HepG2 (cell line): ENCODE results near the gene RPL37A. TPM values are rescaled to one million over a fixed set of nuclear protein-coding genes. Genes with fewer than 3 reads are reported as not detected.

Experiments used
- ATAC-seq: fragments of 200-7000 bp; cut with Tn5 transposase; 3 replicates; pipeline ENCODE4 v1.9.1; 2020; ENCODE audit warnings: mild to moderate bottlenecking, moderate library complexity
- BruUV-seq: library from RNA; stranded (reverse); fragments of 400-500 nt; replicated peaks from 2 replicates; lab custom pipeline; 2021; lab: Mats Ljungman, UMichigan
- CTCF ChIA-PET: fragments of 300-600 bp; formaldehyde crosslinking; extraction: SDS; loops from one replicate; lab custom pipeline; 2021; ENCODE audit warnings: low total read pairs, inconsistent platforms, low intra/inter-chr PET ratio; lab: Yijun Ruan, JAX
- POLR2A ChIA-PET: fragments of 350-600 bp; sonication (Branson Sonifier 250); formaldehyde crosslinking; loops from one replicate; lab custom pipeline; 2020; ENCODE audit warnings: antibody characterized with exemption, inconsistent platforms; lab: Yijun Ruan, JAX
- DNase-seq: peaks from one replicate; pipeline ENCODE4 v3.0.0-alpha.2; 2015; ENCODE audit warnings: low spot score
- FAIRE-seq: peaks from 3 replicates; lab custom pipeline; 2011; peaks lifted over from hg19 to GRCh38; lab: Jason Lieb, UNC
- H2AFZ ChIP-seq: one replicate; pipeline ENCODE4 v1.6.1; 2011; ENCODE audit warnings: low read length, inconsistent platforms
- H3K27ac ChIP-seq: fragments of 300-600 bp; 3 replicates; pipeline ENCODE4 v1.8.0; 2011; ENCODE audit warnings: mixed run types, mild to moderate bottlenecking, mixed read lengths, low read length, inconsistent platforms; ENCODE audit not compliant: insufficient read depth; ENCODE audit errors: extremely low read length
- H3K27me3 ChIP-seq, 2 experiments: fragments of 200-600 bp in 1 of 2; 2 replicates in 1 of 2; 3 replicates in 1 of 2; pipeline versions ENCODE4 v1.6.0 to v1.8.0; 2011; ENCODE audit warnings: low read length in 2 of 2, mild to moderate bottlenecking in 2 of 2, moderate library complexity in 2 of 2, inconsistent platforms in 1 of 2; ENCODE audit not compliant: insufficient read depth in 2 of 2, control insufficient read depth in 1 of 2
- H3K36me3 ChIP-seq, 2 experiments: fragments of 200-600 bp in 1 of 2; replicated peaks in 1 of 2; 2 replicates in 1 of 2; 3 replicates in 1 of 2; pipeline versions ENCODE4 v1.5.1 to v1.8.0; 2011; ENCODE audit warnings: low read length in 2 of 2, inconsistent platforms in 1 of 2; ENCODE audit not compliant: insufficient read depth in 2 of 2, control insufficient read depth in 1 of 2
- H3K4me1 ChIP-seq: 2 replicates; pipeline ENCODE4 v1.5.1; 2012; ENCODE audit warnings: low read length, inconsistent platforms; ENCODE audit not compliant: insufficient read depth
- H3K4me2 ChIP-seq: 2 replicates; pipeline ENCODE4 v1.6.0; 2011; ENCODE audit warnings: low read depth, low read length, inconsistent platforms
- H3K4me3 ChIP-seq, 3 experiments: fragments of 200-600 bp in 1 of 3; sonication (generic), shearing (Covaris generic) in 1 of 3; replicated peaks in 1 of 3; 2 replicates each; pipeline ENCODE4 v1.5.1; 2011 to 2016; ENCODE audit warnings: low read length in 3 of 3, inconsistent platforms in 2 of 3, low read depth in 2 of 3, mild to moderate bottlenecking in 2 of 3, control low read depth in 1 of 3, mixed read lengths in 1 of 3; ENCODE audit not compliant: insufficient read depth in 1 of 3
- H3K79me2 ChIP-seq: one replicate; pipeline ENCODE4 v1.6.1; 2011; ENCODE audit warnings: low read length, inconsistent platforms; ENCODE audit not compliant: insufficient read depth
- H3K9ac ChIP-seq: 2 replicates; pipeline ENCODE4 v1.6.0; 2011; ENCODE audit warnings: mild to moderate bottlenecking, low read depth, low read length, inconsistent platforms; ENCODE audit not compliant: insufficient read depth
- H3K9me3 ChIP-seq: 2 replicates; pipeline ENCODE4 v1.5.1; 2012; ENCODE audit warnings: mild to moderate bottlenecking, low read length
- H4K20me1 ChIP-seq: 2 replicates; pipeline ENCODE4 v1.6.0; 2011; ENCODE audit warnings: inconsistent platforms, mild to moderate bottlenecking, low read length, moderate library complexity; ENCODE audit not compliant: insufficient read depth
- ASH2L ChIP-seq: fragments of 300-600, 200-600 bp; sonication (generic); IDR thresholded peaks from 2 replicates; pipeline ENCODE4 v1.7.0; 2017; ENCODE audit warnings: low read depth, mild to moderate bottlenecking, moderate library complexity, mixed read lengths, low read length; ENCODE audit not compliant: insufficient read length
- CBX1 ChIP-seq: IDR thresholded peaks from one replicate; pipeline ENCODE4 v1.6.1; 2016; ENCODE audit warnings: antibody characterized with exemption, low read depth
- E2F5 ChIP-seq: sonication (generic); formaldehyde crosslinking; conservative IDR thresholded peaks from 2 replicates; pipeline ENCODE4 v1.4.0; 2020; ENCODE audit warnings: missing genetic modification reagents
- GATAD1 ChIP-seq: IDR thresholded peaks from 2 replicates; pipeline ENCODE4 v1.6.1; 2016; ENCODE audit warnings: missing genetic modification reagents, missing compliant biosample characterization
- NKX3-1 ChIP-seq: sonication (generic); formaldehyde crosslinking; IDR thresholded peaks from 2 replicates; pipeline ENCODE4 v1.5.0; 2020; ENCODE audit warnings: missing genetic modification reagents
- ONECUT2 ChIP-seq: sonication (generic); formaldehyde crosslinking; IDR thresholded peaks from 2 replicates; pipeline ENCODE4 v1.4.0; 2020; ENCODE audit warnings: missing genetic modification reagents
- PCBP2 ChIP-seq: fragments of 200-400 bp; formaldehyde crosslinking; optimal IDR thresholded peaks from 2 replicates; pipeline ENCODE3; 2018; ENCODE audit warnings: low read length, low read depth; ENCODE audit not compliant: poor library complexity, severe bottlenecking
- ZNF12 ChIP-seq: sonication (generic); formaldehyde crosslinking; IDR thresholded peaks from 2 replicates; pipeline ENCODE4 v1.5.0; 2020; ENCODE audit warnings: missing genetic modification reagents
- ZNF207 ChIP-seq: fragments of 450-650 bp; IDR thresholded peaks from 2 replicates; pipeline ENCODE4 v1.6.1; 2016; ENCODE audit warnings: antibody characterized with exemption, borderline replicate concordance
- ZNF33B ChIP-seq: sonication (generic); formaldehyde crosslinking; IDR thresholded peaks from 2 replicates; pipeline ENCODE4 v1.5.1; 2020; ENCODE audit warnings: mild to moderate bottlenecking, missing genetic modification reagents
- ZNF580 ChIP-seq: IDR thresholded peaks from 2 replicates; pipeline ENCODE4 v1.6.1; 2016; ENCODE audit warnings: low read depth, borderline replicate concordance
- ZNF691 ChIP-seq: sonication (generic); formaldehyde crosslinking; IDR thresholded peaks from 2 replicates; pipeline ENCODE4 v1.4.0; 2020; ENCODE audit warnings: missing genetic modification reagents, low read depth, mild to moderate bottlenecking, borderline replicate concordance
- ZSCAN9 ChIP-seq: IDR thresholded peaks from 2 replicates; pipeline ENCODE4 v1.6.1; 2016; ENCODE audit warnings: borderline replicate concordance
- WGBS: methylation state at CpG from one replicate; pipeline ENCODE4 v1.1.6; 2017; ENCODE audit warnings: low lambda C conversion rate; 5-methylcytosine and 5-hydroxymethylcytosine counted together
- in situ Hi-C: cut with HindIII; loops from 2 replicates; pipeline ENCODE4 v1.10.0; 2017; ENCODE audit warnings: low pct_unique_long_range_greater_than_20kb; ENCODE audit not compliant: extremely low pct_ligation_motif_present
- intact Hi-C: fragments of 100-400 bp; cut with micrococcal nuclease; formaldehyde crosslinking; loops from one replicate; pipeline ENCODE4 v1.10.0; 2022; ENCODE audit not compliant: unreplicated experiment
- polyA plus RNA-seq, 8 experiments: library from polyadenylated mRNA; depleted of rRNA in 3 of 8; stranded (reverse) in 7 of 8; unstranded in 1 of 8; fragments of >200 nt; fragmentation: Illumina TruSeq in 4 of 8; extraction: Trizol in 4 of 8; gene quantifications; 2 replicates each; pipeline versions ENCODE4 v1.2.1 to v1.2.3, GENCODE V29; 2011 to 2016; ENCODE audit warnings: low read depth in 4 of 8, missing spikeins in 1 of 8, mixed read lengths in 1 of 8; ENCODE audit not compliant: insufficient read depth in 1 of 8
- total RNA-seq, 5 experiments: library from RNA; depleted of rRNA; stranded (reverse); fragments of >200 nt; fragmentation: Illumina TruSeq; extraction: Trizol; gene quantifications; 2 replicates each; pipeline ENCODE4 v1.2.3, GENCODE V29; 2016; ENCODE audit warnings: low read depth in 1 of 5
- TF ChIP-seq, protein P1 (sequence below): sonication (generic); formaldehyde crosslinking; IDR thresholded peaks from 2 replicates; pipeline ENCODE4 v1.8.1; 2023; ENCODE audit warnings: missing genetic modification reagents, mild to moderate bottlenecking, borderline replicate concordance
- TF ChIP-seq, protein P2 (sequence below): sonication (generic); formaldehyde crosslinking; IDR thresholded peaks from 2 replicates; pipeline ENCODE4 v1.4.0; 2020; ENCODE audit warnings: missing genetic modification reagents, mild to moderate bottlenecking, borderline replicate concordance
- TF ChIP-seq, protein P3 (sequence below): sonication (generic); formaldehyde crosslinking; IDR thresholded peaks from 2 replicates; pipeline ENCODE4 v1.5.0; 2020; ENCODE audit warnings: mild to moderate bottlenecking, missing genetic modification reagents, borderline replicate concordance

The RPL37A gene
- total and polyA plus RNA-seq, 2 of the 13 experiments (the other 11 are each of a cell fraction or from before 2014, with no cell fraction given): 6,902 to 7,910 TPM

- no peaks in the 10 kb centered on the region for H3K79me2 ChIP-seq
- no TSS peak for BruUV-seq
- H3K36me3 ChIP-seq: no peaks in the 10 kb centered on the region
- H3K27me3 ChIP-seq: no peaks in the 10 kb centered on the region
- H3K9me3 ChIP-seq: no peaks in the 10 kb centered on the region
- no peak overlapping the region for H2AFZ ChIP-seq
- no peak overlapping the region for H3K4me3 ChIP-seq
- intact Hi-C loops (no loop called here), in situ Hi-C loops (no loop called here)
- H3K27ac ChIP-seq: no peak overlapping the region
- DNase-seq: no peak
- 23% methylated on average over 1 of the region's 1 CpG for WGBS
- H3K4me1 ChIP-seq: peaks cover 28% of the 10 kb centered on the region
- ChIA-PET POLR2A (no interaction called here), CTCF (no interaction called here)
- no peak for FAIRE-seq
- H3K9ac ChIP-seq: no peak overlapping the region
- no peaks in the 10 kb centered on the region for H4K20me1 ChIP-seq
- no peak for ATAC-seq
- H3K4me2 ChIP-seq: no peak overlapping the region
- TF ChIP-seq ZNF691 (CRISPR knock-in tag): no peak
- TF ChIP-seq ZNF207: no peak
- TF ChIP-seq, protein P1, sequence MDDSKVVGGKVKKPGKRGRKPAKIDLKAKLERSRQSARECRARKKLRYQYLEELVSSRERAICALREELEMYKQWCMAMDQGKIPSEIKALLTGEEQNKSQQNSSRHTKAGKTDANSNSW (CRISPR knock-in tag): no peak
- TF ChIP-seq GATAD1 (CRISPR knock-in tag): no peak
- TF ChIP-seq ZNF33B: no peak
- TF ChIP-seq ASH2L: no peak
- no peak for TF ChIP-seq CBX1
- no peak for TF ChIP-seq ONECUT2 (CRISPR knock-in tag)
- TF ChIP-seq PCBP2: no peak
- TF ChIP-seq, protein P2, sequence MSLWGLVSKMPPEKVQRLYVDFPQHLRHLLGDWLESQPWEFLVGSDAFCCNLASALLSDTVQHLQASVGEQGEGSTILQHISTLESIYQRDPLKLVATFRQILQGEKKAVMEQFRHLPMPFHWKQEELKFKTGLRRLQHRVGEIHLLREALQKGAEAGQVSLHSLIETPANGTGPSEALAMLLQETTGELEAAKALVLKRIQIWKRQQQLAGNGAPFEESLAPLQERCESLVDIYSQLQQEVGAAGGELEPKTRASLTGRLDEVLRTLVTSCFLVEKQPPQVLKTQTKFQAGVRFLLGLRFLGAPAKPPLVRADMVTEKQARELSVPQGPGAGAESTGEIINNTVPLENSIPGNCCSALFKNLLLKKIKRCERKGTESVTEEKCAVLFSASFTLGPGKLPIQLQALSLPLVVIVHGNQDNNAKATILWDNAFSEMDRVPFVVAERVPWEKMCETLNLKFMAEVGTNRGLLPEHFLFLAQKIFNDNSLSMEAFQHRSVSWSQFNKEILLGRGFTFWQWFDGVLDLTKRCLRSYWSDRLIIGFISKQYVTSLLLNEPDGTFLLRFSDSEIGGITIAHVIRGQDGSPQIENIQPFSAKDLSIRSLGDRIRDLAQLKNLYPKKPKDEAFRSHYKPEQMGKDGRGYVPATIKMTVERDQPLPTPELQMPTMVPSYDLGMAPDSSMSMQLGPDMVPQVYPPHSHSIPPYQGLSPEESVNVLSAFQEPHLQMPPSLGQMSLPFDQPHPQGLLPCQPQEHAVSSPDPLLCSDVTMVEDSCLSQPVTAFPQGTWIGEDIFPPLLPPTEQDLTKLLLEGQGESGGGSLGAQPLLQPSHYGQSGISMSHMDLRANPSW (CRISPR knock-in tag): no peak
- TF ChIP-seq, protein P3, sequence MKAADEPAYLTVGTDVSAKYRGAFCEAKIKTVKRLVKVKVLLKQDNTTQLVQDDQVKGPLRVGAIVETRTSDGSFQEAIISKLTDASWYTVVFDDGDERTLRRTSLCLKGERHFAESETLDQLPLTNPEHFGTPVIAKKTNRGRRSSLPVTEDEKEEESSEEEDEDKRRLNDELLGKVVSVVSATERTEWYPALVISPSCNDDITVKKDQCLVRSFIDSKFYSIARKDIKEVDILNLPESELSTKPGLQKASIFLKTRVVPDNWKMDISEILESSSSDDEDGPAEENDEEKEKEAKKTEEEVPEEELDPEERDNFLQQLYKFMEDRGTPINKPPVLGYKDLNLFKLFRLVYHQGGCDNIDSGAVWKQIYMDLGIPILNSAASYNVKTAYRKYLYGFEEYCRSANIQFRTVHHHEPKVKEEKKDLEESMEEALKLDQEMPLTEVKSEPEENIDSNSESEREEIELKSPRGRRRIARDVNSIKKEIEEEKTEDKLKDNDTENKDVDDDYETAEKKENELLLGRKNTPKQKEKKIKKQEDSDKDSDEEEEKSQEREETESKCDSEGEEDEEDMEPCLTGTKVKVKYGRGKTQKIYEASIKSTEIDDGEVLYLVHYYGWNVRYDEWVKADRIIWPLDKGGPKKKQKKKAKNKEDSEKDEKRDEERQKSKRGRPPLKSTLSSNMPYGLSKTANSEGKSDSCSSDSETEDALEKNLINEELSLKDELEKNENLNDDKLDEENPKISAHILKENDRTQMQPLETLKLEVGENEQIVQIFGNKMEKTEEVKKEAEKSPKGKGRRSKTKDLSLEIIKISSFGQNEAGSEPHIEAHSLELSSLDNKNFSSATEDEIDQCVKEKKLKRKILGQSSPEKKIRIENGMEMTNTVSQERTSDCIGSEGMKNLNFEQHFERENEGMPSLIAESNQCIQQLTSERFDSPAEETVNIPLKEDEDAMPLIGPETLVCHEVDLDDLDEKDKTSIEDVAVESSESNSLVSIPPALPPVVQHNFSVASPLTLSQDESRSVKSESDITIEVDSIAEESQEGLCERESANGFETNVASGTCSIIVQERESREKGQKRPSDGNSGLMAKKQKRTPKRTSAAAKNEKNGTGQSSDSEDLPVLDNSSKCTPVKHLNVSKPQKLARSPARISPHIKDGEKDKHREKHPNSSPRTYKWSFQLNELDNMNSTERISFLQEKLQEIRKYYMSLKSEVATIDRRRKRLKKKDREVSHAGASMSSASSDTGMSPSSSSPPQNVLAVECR (CRISPR knock-in tag): no peak
- no peak for TF ChIP-seq E2F5
- TF ChIP-seq ZNF580 (CRISPR knock-in tag): no peak
- no peak for TF ChIP-seq ZNF12 (CRISPR knock-in tag)
- no peak for TF ChIP-seq NKX3-1
- TF ChIP-seq ZSCAN9 (CRISPR knock-in tag): no peak
Observed at GRCh38 chr2:216526939-216527338, 28.3 kb downstream of the RPL37A start.
